ENCODE data around the gene FOXC1.

The FOXC1 gene

DNA sequence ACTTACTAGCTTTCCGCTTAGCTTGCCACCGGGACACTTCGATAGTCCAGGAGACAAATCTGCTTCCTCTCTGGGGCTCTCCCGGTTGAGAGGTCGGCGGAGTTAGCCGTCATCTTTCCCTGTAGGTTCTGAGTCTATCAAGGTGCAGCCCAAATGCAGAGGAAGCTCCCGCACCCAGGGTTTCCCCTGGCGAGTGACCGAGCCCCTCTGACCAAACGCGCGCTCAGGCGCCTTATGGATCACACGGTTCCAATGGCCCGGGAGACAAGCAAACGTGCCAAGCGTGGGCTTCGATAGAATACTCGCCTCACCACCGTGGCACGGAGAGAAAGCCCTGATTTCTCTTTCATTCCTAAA is 15.8 kb upstream of the FOXC1 start:
- Histone ChIP-seq H3K4me3 (replicated peaks; ENCODE audit: insufficient read depth, low read length) (no peak overlapping the region), H3K27me3 (ENCODE audit: insufficient read depth, poor library complexity, severe bottlenecking) (peaks cover 35% of the 10 kb centered on the region)

DNA sequence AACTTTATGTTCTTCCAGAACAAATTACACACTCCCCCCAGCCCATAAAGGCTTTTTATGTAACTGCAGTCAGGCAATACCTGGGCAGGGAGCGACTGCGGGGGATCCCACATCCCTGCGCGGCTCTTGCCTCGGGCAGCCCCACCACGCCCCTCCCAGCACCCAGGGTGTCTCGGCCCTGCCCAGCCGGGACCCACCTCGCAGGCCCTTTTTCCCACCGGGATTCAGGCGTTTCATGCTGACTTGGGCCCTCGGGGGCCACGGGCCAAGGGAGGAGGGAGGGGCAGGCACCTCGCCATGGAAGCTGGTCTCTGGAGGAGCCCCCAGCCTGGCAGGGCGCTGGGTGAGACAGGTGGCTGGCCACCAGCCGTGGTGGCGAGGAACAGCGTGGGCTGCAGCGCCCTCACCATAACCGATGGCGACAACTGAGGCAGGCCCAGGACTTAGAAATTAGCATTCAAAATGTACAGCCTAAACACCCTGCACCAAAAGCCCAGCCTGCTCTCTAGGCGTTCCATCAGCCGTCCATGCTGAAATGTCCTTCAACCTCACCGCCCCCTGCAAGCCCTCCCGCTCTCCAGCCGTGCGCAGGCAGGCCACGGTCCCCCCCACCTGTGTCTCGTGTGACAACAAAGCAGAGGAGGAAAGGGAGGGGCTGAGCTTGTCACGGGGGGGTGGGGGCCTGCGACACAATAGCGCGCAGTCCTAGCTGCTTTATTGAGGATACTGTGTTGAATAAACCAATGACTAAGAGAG is 15.1 kb upstream of the FOXC1 start:
- H3K27me3 ChIP-seq (ENCODE audit: insufficient read depth, poor library complexity, severe bottlenecking) = peaks cover 39% of the 10 kb centered on the region
- TF ChIP-seq GABPA (IDR thresholded peaks at IDR 0.05; ENCODE audit: low read depth) (no peak), POLR2AphosphoS5 (IDR thresholded peaks at IDR 0.05; ENCODE audit: low read depth) (no peak), SPI1 (IDR thresholded peaks at IDR 0.05; ENCODE audit: borderline replicate concordance, low read depth) (no peak)
- TF ChIP-seq, protein P1, sequence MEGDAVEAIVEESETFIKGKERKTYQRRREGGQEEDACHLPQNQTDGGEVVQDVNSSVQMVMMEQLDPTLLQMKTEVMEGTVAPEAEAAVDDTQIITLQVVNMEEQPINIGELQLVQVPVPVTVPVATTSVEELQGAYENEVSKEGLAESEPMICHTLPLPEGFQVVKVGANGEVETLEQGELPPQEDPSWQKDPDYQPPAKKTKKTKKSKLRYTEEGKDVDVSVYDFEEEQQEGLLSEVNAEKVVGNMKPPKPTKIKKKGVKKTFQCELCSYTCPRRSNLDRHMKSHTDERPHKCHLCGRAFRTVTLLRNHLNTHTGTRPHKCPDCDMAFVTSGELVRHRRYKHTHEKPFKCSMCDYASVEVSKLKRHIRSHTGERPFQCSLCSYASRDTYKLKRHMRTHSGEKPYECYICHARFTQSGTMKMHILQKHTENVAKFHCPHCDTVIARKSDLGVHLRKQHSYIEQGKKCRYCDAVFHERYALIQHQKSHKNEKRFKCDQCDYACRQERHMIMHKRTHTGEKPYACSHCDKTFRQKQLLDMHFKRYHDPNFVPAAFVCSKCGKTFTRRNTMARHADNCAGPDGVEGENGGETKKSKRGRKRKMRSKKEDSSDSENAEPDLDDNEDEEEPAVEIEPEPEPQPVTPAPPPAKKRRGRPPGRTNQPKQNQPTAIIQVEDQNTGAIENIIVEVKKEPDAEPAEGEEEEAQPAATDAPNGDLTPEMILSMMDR (IDR thresholded peaks at IDR 0.05; ENCODE audit: insufficient read depth, low read length) = no peak
- TF ChIP-seq, protein P2, sequence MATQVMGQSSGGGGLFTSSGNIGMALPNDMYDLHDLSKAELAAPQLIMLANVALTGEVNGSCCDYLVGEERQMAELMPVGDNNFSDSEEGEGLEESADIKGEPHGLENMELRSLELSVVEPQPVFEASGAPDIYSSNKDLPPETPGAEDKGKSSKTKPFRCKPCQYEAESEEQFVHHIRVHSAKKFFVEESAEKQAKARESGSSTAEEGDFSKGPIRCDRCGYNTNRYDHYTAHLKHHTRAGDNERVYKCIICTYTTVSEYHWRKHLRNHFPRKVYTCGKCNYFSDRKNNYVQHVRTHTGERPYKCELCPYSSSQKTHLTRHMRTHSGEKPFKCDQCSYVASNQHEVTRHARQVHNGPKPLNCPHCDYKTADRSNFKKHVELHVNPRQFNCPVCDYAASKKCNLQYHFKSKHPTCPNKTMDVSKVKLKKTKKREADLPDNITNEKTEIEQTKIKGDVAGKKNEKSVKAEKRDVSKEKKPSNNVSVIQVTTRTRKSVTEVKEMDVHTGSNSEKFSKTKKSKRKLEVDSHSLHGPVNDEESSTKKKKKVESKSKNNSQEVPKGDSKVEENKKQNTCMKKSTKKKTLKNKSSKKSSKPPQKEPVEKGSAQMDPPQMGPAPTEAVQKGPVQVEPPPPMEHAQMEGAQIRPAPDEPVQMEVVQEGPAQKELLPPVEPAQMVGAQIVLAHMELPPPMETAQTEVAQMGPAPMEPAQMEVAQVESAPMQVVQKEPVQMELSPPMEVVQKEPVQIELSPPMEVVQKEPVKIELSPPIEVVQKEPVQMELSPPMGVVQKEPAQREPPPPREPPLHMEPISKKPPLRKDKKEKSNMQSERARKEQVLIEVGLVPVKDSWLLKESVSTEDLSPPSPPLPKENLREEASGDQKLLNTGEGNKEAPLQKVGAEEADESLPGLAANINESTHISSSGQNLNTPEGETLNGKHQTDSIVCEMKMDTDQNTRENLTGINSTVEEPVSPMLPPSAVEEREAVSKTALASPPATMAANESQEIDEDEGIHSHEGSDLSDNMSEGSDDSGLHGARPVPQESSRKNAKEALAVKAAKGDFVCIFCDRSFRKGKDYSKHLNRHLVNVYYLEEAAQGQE (IDR thresholded peaks at IDR 0.05; ENCODE audit: insufficient replicate concordance, low read depth) = no peak
- no peak overlapping the region for H3K27ac ChIP-seq (replicated peaks)
- DNase-seq (ENCODE audit: low read depth in 1 of 2, low spot score in 1 of 2) = no peak
- no peak overlapping the region for H3K4me3 ChIP-seq (replicated peaks; ENCODE audit: insufficient read depth, low read length)

More for the DNA sequence above, 15.8 kb upstream of the FOXC1 start:
- H3K27ac ChIP-seq (replicated peaks) = no peak overlapping the region
- no peak for DNase-seq (ENCODE audit: low read depth in 1 of 2, low spot score in 1 of 2)
- TF ChIP-seq, protein P1 (IDR thresholded peaks at IDR 0.05; ENCODE audit: insufficient read depth, low read length) = no peak
- no peak for TF ChIP-seq POLR2AphosphoS5 (IDR thresholded peaks at IDR 0.05; ENCODE audit: low read depth)
- TF ChIP-seq, protein P2 (IDR thresholded peaks at IDR 0.05; ENCODE audit: insufficient replicate concordance, low read depth) = no peak
- TF ChIP-seq SPI1 (IDR thresholded peaks at IDR 0.05; ENCODE audit: borderline replicate concordance, low read depth) = no peak
- no peak for TF ChIP-seq GABPA (IDR thresholded peaks at IDR 0.05; ENCODE audit: low read depth)

DNA sequence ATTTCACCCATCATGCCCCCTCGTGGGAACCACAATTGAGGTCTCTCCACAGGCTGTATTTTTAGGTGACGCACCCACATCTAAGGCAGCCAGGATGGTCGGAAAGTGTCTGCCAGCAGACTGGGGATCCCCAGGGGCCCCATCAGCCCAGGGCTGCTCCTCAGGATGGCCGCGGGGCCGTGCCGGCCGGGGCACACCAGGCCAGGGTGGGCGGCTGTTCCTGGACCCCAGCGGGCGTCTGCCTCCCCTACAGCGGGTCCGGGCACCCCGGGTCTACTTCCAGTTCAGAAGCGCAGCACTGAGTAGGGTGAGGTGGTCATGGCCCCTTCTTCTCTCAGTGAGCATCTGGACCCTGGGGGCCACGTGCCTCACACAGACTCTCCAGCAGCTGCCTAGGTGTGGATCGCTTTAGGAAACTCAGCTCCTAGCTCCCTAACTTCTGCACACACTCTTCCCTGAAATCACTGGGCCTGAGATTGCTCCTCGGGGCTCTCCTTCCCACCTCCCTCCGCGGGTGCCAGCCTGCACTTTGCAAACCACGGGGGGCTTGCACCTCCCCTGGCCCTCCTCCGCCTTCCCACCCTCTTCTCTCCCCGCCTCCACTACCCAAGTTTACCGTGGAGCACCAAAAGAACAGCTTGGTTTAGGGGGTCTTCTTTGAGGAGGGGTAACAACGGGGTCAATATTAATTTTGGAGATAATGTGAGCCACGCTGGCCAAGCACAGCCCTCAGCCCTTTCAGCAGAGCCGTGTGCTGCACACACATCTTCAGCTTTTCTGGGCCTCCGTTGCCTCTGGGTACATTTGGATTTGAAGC is 14.2 kb upstream of the FOXC1 start:
- TF ChIP-seq POLR2AphosphoS5 (IDR thresholded peaks at IDR 0.05; ENCODE audit: low read depth) = no peak
- TF ChIP-seq, protein P2 (IDR thresholded peaks at IDR 0.05; ENCODE audit: insufficient replicate concordance, low read depth) = no peak
- TF ChIP-seq GABPA (IDR thresholded peaks at IDR 0.05; ENCODE audit: low read depth) = no peak
- TF ChIP-seq SPI1 (IDR thresholded peaks at IDR 0.05; ENCODE audit: borderline replicate concordance, low read depth) = no peak
- TF ChIP-seq, protein P1 (IDR thresholded peaks at IDR 0.05; ENCODE audit: insufficient read depth, low read length) = no peak
- no peak overlapping the region for H3K4me3 ChIP-seq (replicated peaks; ENCODE audit: insufficient read depth, low read length)
- DNase-seq (ENCODE audit: low read depth in 1 of 2, low spot score in 1 of 2) = no peak
- no peak overlapping the region for H3K27ac ChIP-seq (replicated peaks)
- peaks cover 47% of the 10 kb centered on the region for H3K27me3 ChIP-seq (ENCODE audit: insufficient read depth, poor library complexity, severe bottlenecking)
